T-helper 9 cell (primary cell): ENCODE measurements around the gene NXPH4.

ENCODE experiments used
- DNase-seq: peaks from one replicate; pipeline ENCODE4 v3.0.0-alpha.2; 2020

Gene NXPH4

DNA sequence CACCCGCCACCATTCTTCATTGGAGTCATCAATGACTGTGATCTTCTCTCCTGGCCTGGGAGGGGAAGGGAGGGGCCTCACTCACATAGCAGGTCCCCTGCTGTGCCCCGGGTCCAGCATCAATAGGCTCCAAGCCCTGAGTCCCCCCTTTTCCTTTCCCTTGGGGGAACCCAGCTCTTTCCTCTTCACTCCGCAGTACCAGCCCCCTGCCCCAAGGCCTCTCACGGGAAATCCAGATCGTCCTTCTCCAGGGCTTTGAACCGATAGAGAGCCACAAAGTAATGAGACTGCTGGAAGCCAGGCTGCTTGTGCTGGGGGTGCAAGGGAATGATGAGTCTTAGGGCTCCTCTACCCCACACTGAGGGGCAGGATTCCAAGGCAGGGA, 27.7 kb downstream of the NXPH4 start:
- no peak for DNase-seq

- DNase-seq = no peak
These were observed 30.4 kb downstream of the NXPH4 start for GRCh38 chr12:57247041-57247440.

GRCh38 chr12:57248934-57249742, 32.5 kb downstream of the NXPH4 start:
- DNase-seq = no peak

GRCh38 chr12:57250541-57250940, 33.9 kb downstream of the NXPH4 start:
- no peak for DNase-seq

DNA sequence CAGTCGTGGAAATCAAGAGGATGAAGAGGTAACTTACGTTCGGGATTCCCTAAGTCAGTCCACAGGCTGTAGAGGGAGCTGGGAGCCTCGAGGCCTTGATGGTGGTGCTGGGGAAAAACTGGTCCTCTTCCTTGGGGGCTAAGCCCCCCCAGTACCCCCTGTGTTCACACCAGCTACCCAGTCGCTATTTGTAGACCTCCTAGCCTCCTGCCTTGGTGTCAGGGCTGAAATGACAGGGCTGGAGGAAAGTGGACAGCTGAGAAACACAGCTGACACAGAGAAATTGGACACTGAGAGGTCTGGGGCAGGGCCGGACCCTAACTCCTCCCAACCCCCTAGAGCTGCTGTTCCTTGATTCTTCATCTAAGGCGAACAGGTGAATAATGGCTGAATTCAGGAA, 34.4 kb downstream of the NXPH4 start, which contains the start of gene STAC3:
STAC3 (minus strand) TSS at position 232 of the 400 bp plus-strand sequence. CDS start 1,551 bp downstream, outside the sequence.
- DNase-seq = no peak

DNA sequence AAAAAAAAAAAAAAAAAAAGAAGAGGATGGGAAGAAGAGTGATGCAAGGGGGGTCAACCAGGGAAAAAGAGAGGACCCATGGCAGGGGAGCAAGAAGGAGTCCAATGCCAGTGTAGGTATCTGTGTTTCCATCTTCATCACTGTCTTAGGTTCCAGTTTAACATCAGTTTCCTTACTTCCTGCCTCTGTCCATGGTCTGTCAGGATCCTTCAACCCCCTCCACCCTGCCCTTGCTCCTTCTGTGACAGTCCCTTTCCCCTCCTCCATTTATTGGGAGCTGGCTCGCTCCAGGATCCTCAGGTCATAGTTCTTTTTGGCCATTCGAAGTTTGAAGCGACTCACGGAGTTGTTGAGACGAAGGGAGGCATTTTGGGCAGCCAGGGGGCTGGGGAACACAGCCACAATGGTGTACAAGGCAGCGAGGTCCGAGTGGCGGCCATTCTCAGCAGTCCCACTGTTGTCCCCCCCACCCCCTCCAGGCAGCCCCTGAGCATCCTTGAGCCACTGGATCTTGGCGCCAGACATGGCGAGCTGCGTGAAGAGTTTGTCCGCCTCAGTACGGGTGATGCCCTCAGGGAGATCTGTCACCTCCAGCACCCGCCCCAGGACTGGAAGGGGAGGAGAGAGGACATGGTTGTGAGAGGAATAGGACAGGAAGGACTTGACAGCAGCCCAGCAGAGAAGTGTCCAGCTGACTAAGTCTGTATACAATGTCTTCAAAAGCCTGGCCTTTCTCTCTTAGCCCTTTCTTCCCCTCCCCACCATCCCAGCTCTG, 38.1 kb downstream of the NXPH4 start:
- no peak for DNase-seq

DNA sequence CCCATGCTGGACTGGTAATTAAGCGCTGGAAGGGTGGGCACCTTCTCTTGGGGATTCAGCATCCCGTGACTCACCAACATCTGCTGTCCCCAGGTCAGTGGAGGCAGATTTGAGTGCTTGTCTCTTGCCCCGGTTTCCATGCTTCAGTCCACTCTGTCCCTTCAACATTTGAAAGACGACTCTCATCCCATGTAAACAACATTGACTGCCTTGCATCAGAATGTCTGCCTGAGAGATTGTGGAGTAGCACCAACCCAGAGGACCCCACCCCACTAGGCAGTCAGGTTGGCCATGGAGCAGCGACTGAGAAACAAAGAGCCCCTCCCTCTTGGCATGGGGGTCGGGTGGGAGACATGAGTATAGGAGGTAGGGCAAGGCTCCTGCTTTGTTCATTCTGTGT, 39.3 kb downstream of the NXPH4 start:
- no peak for DNase-seq

- no peak for DNase-seq
These were observed 42.7 kb downstream of the NXPH4 start for GRCh38 chr12:57258977-57259970.

DNA sequence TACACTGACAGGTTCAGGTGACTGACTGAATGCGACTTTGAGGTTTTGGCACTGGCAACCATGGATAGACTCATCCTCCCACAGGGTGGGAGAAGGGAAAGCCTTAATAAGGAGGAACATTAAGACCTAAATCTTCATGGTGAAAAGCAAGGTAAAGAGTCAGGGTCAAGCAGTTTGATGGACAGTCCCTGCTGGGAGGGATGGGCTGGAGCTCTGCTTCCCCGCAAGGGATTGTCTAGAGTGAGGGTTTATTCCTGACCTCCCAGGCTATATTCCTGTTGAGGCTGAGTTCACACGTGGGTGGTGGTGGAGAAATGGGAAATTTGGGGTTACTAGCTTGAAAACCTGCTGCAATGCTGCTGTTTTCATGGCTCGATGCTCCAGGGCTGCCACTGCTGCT, 43.8 kb downstream of the NXPH4 start:
- no peak for DNase-seq

GRCh38 chr12:57261428-57261865, 44.9 kb downstream of the NXPH4 start:
- no peak for DNase-seq

DNA sequence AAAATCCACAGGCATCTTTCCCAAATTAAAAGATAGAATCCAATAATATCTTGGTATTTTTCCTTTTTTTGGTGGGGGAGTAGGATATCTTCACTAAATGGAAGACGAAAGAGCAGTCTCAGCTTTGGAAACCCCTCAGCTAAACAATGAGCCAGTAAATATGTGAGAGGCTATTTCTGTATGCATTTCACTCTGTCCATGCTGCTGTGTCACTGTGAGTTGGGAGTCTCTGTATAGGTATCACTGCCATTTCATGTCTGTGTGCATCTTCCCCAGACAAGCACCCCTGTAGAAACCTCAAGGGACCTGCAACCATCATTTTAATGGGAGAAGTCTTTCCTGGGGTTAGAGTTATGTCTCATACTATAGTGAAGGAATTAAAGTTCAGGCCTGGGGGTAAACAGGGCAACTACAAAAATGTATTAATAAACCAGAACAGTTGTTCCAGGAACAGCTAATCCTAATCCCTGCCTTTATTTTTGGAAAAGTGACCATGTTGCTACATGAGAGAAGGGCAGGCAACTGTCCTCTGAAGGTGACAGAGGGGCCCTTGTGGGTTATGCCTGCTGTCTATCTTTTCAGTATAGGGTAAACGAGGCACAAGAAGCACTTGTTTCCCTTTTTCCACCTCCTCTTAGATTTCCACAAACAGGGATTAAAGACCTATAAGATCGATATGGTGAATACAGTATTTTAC, 45.7 kb downstream of the NXPH4 start:
- DNase-seq = no peak

DNA sequence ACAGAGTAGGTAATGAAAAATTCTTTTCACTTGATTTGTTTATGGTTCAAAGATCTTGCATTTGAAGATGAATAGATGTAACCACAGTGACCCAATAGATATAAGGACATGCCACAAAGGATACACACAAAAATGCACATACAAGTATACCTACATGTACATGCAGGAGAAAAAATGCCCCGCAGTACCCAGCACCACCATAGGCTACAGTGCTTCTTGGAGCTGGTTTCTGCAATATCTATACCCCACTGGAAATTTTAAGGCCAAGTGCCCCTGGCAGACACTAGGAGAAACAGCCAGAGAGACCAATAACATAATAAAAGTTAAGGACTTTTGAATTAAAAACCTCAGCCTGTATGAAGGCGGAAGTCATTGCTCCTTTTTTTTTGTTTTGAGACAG, 46.5 kb downstream of the NXPH4 start:
- DNase-seq = no peak

GRCh38 chr12:57266681-57267080, 50.1 kb downstream of the NXPH4 start:
- no peak for DNase-seq

- no peak for DNase-seq
These were observed 51.7 kb downstream of the NXPH4 start for GRCh38 chr12:57268264-57268663.

DNA sequence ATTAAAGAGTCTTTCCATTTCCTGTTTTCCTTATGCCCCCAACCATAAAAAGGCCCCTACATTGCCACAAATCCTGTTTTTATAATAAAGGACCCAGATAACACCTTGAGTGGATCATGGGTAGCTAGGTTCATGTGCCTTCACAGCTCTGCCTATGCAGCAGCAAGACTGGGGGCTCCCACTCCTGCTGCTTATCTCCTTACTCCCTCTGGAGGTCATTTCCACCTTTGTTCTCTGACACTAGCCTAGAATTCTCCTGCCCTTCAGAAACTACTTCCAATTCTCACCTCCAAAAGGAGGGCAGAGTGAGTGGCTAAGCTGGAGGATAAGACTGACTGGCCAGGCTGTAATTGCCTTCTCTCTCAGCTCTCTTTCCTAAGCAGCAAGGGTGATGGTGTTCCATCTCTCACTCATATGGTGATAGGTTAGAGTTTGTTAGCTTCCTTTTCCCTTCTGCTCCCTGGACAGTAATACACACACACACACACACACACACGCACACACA, 54.4 kb downstream of the NXPH4 start:
- DNase-seq = no peak

DNA sequence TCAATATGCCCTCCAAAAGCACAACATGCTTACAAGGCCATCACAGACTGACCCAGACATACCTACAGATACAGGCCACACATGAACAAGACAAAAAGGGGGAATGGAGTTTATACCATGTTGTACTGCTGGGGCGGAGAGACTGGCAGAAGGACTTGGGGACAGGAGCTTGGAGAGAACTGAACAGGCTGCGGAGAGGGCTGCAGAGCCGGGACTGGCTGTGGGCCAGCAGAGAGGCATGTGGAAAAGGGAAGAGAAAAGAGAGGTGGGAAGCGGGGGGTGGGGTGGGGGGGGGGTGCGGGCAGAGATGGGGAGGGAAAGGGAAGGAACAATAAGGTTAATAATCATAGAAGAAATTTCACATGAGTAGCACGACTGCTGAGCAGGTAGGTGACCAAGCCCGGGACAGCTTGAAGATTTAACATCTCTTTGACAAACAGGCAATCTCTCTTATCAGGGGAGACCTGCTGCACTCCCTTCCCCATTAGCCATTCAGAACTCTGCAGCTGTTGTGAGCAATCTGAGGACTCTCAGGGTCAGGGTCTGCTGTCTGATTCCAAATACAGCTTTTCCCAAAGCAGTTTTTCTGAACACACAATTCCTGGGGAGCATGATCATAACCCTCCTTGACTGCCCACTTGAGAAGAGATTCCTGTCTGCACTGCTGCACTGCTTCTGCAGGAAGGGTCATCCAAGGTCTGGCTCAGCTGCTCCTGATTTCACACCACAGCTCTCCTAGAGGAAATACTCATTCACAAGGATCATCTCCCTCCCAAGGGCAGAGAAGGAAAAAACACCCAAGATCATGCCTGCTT, 56.0 kb downstream of the NXPH4 start:
- DNase-seq = no peak

DNA sequence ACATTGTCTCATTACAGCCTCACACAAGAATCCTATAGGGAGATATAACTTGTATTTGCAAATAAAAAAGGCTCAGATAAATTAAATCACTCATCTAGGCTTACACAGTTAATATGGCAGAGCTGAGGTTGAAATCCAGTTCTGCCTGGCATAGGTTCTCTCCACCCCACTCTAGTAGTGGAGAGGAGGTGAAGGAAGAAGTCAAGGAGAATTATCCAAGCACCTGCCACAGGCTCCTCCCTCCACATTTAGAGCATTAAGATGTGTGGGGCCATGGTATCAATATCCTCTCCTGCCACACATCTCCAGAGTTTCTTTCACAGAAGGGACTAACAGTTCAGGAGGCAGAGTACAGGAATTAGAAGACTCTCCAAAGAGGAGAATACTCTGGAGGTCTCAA, 56.9 kb downstream of the NXPH4 start:
- no peak for DNase-seq
